IPS DF 4.7 (cell line): ENCODE measurements around the gene HNRNPD.
"Not testable (repeated sequence)": the region's sequence is repeated elsewhere in the genome, so short reads cannot be mapped to it uniquely, and the experiment has no call there.

Experiments used
- DNase-seq: peaks from one replicate; pipeline ENCODE4 v3.0.0-alpha.2; 2013; ENCODE audit warnings: low spot score; ENCODE audit errors: extremely low read depth

Gene HNRNPD

GRCh38 chr4:82373486-82373815, 340 bp downstream of the HNRNPD start:
- no peak for DNase-seq

DNA sequence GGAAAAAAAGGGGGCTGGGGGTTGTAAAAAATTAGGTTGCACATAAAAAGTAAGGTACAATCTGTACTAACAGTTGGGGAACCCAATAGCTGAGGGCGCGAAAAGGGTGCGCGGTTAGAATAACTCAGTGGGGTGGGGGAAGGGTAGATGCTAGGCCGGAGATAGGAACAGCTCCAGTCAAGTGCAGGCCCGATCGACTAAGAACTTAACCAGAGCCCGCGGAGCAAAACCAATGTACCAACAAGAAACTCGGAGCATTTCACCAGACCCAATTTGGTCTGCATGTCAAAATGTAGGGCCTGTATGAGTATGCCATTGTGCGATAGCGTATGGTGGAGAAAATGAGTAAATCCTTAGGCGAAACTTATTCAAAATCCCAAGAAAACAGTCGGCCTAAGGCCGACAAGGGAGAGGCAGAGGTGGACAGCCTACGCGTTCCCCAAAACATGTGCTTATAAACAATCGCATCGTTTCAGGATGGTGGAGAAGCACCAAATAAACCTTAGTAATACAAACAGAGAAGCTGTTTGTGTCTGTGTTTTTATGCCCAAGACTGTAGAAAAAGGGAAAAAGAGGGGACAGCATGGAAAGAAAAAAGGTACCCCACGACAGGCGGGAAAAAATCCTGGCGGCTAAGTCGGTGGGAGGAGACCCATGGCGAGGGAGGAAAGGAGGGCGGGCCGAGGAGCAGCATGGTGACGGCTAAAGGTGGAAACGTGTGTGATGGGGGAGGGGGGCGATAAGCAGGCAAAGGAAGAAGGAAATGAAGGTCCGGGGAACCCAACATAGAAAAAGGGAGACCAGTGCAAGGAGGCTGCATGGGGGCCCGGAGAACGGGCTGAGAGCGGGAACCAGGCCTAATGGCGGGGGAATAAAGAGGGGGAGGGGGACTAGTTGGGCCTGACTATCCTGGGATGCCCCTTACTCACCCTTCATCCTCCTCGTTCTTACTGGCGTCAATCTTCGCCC, 990 bp downstream of the HNRNPD start:
- DNase-seq: no peak

DNA sequence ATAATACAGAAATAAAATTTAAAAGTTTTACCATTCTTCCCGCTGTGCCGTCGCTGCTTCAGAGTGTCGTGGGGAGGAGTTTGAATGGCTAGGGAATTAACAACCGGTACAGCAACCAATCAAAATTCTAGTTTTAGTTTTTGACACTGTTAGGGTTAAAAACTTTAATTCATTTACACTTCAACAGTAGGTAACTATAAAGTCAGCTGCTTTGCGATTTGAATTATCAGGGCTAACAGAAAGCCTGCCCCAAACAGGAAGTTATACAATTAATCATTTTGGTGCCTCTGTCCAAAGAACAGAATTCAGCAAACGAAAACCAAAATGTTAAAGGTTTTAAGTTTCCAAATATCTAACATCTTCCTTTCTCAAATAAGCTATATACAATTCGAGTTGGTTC, 2.3 kb downstream of the HNRNPD start:
- no peak for DNase-seq

DNA sequence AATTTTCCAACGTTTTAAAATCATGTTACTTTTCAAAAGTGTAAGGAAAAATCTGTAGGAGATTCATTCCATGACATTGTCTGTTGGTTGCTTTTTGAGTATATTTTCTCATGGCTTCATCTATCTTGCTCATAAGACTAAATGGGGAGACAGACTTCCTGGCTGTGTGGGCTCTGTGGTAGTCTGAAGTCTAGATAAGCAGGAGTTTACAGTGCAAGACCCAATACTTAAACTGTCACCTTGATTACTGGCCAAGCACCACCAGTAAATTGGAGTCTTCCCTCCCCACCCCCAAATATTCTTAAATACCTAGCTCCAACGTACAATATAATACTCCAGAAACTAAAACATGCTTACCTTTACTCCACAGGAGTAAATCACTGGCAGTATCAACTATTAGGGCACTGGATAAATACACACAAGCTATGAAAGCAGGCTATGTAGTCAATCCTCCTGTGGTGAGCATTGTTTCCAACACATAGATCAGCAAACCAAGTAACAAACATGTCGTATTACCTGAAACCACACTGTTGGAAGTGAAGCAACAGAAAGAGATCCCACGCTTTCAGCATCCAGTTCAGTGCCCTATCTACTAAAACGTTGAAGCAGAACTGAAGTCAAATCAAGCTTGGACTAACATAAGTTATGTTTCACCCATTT, 6.2 kb downstream of the HNRNPD start:
- DNase-seq: no peak

GRCh38 chr4:82366431-82366830, 7.4 kb downstream of the HNRNPD start:
- DNase-seq: not testable (repeated sequence)

- DNase-seq: no peak
Observed at GRCh38 chr4:82363896-82364487, 9.8 kb downstream of the HNRNPD start.

DNA sequence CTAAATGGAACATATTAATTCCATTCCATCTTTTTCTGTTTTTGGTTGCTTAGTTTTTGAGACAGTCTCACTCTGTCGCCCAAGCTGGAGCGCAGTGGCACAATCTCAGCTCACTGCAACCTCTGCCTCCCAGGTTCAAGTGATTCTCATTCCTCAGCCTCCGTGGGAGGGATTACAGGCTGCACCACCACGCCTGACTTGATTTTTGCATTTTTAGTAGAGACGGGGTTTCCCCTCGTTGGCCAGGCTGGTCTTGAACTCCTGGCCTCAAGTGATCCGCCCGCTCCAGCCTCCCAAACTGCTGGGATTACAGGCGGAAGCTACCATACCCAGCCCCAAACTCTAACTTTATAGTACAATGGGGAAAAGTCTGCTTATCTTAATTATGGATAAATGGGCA, 11.2 kb downstream of the HNRNPD start:
- no peak for DNase-seq

DNA sequence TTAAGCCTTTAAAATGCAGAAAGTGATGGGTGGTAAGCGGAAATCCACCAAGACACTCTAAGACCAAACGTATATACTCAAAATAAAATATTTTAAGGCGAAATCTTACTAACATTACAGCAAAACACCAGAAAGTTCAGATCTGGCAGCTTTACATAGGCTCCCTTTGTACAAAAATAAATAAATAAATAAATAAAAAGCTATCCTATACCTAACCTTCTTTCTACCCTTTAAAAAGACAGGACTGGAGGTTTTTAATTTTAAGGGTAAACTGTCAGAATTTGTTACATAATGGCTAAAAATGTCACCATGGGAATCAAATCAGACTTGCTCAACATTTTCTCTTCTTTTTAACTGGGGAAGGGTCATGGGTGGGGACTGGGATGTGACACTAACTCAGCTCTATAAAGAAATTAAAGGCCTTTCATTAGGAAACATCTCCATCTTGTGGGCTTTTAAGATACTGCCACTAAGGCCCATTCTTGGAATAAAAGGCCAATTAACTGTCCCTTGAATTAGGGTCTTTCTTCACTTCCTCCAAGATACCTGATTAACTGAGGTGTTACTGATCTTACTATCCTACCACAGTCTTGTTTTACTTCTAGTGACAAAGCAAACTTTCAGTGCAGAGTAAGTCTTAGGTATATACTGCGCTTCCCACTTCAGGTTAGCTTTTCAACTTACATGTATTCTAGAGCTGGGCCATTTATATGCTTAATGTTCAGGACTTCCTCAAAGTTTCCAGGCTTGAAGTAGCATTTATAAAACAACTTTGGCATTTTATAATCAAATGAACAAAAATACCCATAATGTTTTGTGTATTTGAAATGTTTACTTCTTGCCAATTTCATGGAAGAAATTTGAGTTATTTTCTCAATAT, 13.3 kb downstream of the HNRNPD start:
- DNase-seq: no peak

GRCh38 chr4:82358847-82359246, 14.9 kb downstream of the HNRNPD start:
- DNase-seq: no peak

DNA sequence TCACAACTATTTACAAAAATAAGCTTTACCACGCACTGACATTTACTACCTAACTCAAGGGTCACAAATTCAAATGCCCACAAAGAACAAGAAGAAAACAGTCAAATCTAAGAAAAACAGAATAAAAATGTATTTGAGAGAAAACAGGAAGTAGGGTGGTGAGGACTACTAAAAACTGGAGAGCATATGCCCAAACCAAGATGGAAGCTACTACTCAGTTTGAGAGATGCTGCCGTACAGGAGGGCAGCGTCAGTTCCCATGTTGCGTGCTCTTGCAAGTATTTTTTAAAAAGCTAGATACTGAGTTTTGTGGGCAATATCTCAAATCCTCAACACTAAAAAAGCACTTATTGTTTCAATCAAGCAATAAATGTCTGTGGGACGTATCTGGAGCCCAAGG, 16.2 kb downstream of the HNRNPD start:
- DNase-seq: no peak

- DNase-seq: no peak
Observed at GRCh38 chr4:82354788-82355187, 19.0 kb downstream of the HNRNPD start.

DNA sequence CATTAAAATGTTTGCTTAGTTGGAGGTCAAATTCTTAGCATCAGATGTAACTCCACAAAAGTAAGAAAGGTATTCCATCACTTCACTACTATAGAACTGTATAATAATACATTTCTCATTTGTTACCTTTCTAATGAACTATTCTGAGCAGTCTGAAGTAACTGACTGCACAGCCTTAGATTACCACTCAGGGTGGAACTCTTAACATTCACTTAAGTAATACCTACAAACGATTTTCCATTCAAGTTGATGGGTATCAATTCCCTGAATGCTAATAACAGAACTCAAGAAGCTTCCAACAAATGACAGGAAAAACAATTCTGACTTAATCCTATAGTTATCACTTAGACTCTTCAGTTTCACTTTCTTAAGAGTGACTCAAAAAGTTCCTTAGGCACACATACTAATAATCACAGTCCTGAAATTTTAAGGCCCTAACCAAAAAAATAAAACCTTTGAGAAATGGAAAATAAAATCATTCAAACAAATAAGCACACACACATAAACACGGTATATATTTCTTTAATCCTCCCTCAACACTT, 20.9 kb downstream of the HNRNPD start:
- DNase-seq: no peak

DNA sequence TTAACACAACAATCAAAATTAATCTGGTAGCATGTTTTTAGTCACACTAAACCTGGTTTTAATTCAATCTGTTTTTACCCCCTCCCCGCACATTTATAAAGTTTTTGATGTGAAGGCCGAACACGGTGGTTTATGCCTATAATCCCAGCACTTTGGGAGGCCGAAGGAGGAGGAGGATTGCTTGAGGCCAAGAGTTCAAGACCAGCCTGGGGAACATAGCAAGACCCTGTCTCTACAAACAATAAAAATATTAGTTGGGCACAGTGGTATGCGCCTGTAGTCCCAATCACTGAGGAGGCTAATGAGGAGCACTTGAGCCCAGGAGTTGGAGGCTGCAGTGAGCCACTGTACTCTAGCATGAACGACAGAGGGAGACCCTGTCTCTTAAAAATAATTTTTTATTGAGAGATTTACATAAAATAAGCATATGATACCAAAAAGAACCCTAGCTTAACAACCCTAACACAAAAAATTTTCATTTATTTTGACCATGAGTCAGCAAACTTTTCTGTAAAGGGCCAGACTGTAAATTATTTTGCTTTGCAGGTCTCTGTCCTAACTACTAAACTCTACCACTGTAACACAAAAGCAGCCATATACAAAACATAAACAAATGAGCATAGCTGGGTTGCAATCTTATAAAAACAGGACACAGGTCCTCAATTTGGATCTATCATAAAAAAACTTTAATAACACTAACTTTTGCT, 21.5 kb downstream of the HNRNPD start:
- no peak for DNase-seq

DNA sequence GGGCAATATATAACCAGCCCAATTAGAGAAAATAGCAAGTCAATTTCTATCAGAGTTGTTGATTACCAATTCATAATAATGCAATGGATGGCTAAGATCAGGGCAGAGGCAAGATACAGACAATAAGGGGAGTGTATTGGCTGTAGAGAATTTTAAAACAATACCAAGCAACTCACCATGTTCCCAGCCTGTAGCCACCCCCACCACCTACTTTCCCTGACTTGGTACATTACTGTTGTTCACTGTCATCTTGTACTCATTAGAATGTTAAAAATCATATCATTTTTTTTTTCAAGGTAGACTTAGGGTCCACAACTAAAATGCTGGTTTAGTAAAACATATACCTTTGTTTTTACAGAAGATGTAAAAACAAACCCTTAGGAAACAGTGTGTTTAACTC, 27.7 kb downstream of the HNRNPD start:
- no peak for DNase-seq

DNA sequence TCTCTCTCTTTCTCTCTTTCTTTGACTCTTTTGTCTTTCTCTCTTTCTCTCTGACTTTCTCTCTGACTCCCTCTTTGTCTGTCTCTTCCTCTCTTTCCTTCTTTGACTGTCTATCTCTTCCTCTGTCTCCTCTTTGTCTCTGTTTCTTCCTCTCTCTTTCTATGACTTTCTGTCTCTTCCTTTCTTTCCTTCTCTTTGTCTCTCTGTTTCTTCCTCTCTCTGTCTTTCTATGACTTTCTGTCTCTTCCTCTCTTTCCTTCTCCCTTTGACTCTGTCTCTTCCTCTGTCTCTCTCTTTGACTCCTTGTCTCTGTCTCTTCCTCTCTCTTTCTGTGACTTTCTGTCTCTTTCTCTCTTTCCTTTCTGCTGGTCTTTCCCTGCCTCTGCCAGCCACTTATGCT, 38.7 kb downstream of the HNRNPD start:
- DNase-seq: no peak

- not testable (repeated sequence) for DNase-seq
Observed at GRCh38 chr4:82333641-82334040, 40.1 kb downstream of the HNRNPD start.

- no peak for DNase-seq
Observed at GRCh38 chr4:82331814-82332213, 42.0 kb downstream of the HNRNPD start.

DNA sequence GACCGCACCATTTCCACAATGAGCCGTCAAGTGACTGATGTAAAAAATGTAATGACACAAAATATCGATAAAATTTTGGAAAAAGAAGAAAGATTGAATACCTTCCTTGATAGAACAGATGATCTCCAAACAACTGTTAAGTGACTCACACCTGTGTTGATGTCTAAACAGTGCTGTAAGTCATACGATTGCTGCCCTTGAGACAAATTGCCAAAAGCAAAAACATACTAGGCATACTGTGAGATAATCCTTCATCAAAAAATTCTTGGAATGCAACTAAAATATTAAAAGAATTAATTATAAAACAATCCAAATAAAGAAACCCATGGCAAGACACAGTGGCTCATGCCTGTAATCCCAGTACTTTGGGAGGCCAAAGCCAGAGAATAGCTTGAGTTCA, 53.4 kb downstream of the HNRNPD start:
- DNase-seq: no peak

GRCh38 chr4:82303063-82303462, 70.7 kb downstream of the HNRNPD start:
- not testable (repeated sequence) for DNase-seq
